ENCODE measurements around the gene DENND4A. TPM values are rescaled to one million over a fixed set of nuclear protein-coding genes. Genes with fewer than 3 reads are reported as not detected.

DENND4A gene
- 5.4 and 7.2 TPM in 2 replicates for total RNA-seq (2014; rRNA removed; shearing (Covaris generic))

DNA sequence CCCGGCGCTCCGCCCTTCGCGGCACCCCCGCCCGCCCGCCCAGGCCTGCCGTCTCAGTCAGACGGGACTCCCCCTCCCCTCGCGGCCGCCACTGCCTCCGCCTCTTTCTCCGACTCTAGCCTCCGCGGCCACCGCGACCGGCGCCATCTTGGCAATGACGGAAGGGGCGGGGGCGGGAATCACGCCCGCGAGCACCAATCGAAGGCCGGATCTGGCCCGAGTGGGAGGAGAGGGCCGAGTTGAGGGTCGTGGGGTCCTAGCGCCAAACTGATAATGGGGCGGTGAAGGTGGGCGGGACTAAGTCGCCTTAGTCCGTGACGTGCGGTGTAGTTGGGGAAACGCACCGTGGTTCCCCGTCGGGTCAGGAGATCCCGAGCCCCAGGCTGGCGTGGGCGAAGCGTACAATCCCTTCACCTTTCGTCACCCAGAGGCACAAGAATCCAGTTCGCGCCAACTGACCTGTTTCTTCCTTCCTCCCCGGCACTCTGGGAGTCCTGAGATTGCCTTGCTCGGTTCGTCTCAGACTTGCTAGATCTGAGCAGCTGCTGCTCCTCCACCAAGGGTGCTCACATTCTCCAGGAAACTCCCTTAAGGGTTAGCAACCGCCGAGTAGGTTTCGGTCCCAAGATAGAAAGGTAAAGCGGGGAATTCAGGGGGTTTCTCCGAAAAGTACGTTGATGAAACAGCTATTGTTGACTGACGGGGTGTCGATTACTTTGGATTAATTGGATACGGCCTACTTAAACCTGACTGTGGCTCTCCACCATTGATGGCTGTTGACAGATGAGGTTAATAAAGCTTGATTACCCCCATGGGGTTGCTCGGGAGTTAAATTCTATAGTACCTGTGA, at the start of gene DENND4A:
Gene DENND4A, minus strand, starts transcription at position 156 of the 850 bp plus-strand sequence. CDS start 35,843 bp downstream, outside the sequence.
- peak; percentile 94 for DNase-seq (ENCODE audit: low spot score)

DNA sequence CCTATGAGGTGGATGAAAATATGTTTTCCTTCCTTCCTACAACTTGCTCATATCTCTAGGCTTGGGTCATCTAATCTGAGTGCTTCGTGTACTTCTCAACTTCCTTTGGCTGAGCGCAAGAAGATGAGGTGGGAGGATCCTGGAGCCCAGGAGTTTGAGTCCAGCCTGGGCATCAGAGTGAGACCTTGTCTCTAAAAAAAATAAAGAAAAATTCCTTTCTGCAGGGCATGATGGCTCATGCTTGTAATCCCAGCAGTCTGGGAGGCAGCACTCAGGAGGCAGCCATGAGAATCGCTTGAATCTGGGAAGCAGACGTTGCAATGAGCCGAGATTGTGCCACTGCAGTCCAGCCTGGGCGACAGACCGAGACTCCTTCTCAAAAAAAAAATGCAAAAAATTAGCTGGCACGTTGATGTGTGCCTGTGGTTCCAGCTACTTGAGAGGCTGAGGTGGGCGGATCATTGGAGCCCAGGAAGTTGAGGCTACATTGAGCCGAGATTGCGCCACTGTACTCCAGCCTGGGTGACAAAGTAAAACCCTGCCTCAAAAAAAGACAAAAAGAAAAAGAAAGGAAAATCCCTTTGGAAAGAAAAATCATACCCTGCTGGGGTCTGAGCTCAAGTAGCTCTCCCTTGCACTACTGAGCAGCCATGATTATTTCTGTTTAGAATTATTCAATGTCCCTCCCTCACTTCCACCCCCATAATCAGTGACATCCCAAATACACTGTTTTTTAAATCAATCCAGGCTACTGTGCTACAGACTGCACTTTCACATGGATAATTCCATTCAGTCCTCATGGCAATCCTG, 49.2 kb upstream of the DENND4A start:
- DNase-seq (ENCODE audit: low spot score): peak; percentile 52

DNA sequence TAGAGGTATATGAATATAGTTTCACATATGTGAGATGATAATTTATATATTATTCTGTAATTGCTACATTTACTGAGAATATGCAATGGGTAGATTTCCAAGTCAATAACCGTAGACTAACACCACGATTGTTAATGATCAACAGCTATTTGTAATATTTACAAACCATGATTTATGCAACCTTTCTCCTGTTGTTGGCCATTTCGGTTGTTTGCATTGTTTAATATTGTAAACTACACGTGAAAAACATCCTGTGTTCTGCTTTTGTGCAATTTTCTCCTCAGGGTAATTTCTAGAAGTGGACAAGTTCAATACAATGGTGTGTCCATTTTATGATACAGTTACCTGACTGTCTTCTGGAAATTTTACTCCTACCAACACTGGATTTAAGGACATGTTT, 47.9 kb upstream of the DENND4A start:
- DNase-seq (ENCODE audit: low spot score): no peak

DNA sequence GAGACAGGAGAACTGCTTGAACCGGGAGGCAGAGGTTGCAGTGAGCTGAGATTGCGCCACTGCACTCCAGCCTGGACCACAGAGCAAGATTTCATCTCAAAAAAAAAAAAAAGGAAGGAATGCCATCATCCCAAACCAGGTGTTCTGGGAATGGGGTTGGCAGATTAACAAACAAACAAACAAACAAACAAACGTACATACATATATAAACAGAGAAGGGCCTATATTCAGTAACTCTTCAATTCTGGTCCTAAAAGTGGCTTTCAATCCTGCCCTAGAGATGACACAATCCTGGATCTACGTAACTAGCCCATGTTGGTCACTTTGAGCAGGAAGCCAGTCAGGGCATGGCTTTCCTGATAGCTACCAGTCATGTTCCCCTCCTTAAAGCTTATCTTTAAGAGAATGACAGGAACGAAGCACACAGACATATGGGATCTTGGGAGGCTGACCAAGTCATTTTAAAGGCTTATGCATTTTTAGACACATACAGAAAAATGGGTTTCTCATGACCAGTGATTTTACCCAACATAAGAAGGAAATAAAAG, 47.3 kb upstream of the DENND4A start:
- no peak for DNase-seq (ENCODE audit: low spot score)

DNA sequence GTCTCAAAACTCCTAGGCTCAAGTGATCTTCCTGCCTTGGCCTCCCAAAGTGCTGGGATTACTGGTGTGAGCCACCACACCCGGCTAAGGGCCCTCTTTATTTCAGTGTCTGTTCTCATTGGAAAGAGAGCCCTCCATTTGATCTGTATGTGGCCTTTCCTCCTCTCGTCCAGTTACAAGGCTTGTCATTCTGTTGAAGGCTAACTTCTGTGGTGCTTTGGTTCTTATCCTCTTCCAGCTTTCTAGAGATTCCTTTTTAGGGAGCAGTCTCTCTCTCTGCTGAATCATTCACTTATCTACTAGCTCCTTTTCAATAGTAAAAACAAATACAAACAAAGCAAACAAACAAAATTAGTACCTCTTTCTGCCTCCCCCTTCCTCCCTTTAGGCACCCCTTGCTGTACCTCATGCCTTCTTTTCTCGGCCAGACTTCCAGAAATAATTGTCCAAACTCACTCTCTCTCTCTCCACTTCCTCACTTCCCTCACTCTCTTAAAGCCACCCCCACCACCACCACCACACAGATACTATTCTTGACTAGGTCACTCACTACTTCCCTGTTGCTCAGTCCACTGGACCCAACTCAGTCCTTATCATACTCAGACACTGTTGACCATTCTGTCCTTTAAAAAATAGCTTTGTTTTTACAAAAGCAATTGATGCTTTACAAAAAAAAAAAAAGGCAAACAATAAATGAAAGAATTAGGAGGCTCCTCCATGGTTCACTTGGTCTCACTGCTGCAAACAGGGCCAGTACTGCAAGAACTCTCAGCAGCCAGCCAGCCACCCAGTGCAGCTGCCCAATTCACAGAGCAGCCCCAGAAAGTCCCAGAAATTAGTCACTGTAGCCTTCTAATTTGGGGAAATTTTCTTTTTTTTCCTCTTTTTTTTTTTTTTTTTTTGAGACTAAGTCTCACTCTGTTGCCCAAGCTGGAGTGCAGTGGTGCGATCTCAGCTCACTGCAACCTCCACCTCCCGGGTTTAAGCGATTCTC, 45.5 kb upstream of the DENND4A start:
- no peak for DNase-seq (ENCODE audit: low spot score)

DNA sequence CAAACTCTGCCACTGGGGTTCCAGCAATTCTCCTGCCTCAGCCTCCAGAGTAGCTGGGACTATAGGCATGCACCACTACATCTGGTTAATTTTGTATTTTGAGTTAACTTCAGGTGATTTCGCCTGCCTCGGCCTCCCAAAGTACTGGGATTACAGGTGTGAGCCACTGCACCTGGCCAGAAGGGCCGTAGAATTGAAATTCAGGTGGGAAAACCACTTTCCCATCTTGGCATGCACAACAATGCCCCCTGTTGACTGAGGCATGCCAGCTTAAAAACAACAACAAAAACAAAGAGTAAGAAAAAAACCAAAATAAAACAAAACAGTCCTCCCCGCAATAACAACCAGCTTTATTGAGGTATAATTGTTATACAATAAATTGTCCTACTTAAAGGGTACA, 44.6 kb upstream of the DENND4A start:
- no peak for DNase-seq (ENCODE audit: low spot score)

DNA sequence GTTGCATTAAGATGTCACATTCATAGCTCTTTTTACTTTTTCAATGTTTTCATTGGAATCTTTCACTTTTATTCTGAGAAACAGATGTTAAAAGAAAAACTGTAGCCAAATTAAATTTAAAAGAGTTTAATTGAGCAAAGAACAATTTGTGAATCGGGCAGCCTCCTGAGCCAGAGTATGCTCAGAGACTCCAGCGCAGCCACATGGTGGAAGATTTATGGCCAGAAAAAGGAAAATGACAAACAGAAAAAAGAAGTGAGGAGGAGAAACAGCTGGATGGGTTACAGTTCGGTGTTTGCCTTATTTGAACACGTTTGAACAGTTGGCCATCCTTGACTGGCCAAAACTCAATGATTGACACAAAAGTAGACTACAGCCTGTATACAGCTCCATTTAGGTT, 43.4 kb upstream of the DENND4A start:
- DNase-seq (ENCODE audit: low spot score): no peak

DNA sequence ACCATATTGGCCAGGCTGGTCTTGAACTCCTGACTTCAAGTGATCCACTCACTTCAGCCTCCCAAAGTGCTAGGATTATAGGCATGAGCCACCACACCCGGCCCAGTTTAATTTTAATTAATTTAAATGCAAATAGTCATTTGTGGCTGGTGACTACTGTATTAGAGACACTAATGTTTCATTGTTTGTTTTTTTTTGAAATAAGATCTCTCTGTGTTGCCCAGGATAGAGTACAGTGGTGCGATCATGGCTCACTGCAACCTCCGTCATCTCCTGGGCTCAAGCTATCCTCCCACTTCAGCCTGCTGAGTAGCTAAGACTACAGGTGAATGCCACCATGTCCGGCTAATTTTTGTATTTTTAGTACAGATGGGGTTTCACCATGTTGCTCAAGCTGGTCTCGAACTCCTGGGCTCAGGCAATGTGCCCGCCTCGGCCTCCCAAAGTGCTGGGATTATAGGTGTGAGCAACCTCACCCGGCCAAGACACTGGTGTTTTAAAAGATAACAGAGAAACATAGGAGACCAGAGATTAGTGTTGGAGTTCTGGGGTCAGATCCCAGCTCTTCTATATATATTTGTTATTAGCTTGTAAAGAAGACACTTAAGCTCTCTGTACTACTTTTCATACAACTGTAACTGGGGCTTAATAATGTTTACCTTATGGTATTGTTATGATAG, 42.6 kb upstream of the DENND4A start:
- no peak for DNase-seq (ENCODE audit: low spot score)

DNA sequence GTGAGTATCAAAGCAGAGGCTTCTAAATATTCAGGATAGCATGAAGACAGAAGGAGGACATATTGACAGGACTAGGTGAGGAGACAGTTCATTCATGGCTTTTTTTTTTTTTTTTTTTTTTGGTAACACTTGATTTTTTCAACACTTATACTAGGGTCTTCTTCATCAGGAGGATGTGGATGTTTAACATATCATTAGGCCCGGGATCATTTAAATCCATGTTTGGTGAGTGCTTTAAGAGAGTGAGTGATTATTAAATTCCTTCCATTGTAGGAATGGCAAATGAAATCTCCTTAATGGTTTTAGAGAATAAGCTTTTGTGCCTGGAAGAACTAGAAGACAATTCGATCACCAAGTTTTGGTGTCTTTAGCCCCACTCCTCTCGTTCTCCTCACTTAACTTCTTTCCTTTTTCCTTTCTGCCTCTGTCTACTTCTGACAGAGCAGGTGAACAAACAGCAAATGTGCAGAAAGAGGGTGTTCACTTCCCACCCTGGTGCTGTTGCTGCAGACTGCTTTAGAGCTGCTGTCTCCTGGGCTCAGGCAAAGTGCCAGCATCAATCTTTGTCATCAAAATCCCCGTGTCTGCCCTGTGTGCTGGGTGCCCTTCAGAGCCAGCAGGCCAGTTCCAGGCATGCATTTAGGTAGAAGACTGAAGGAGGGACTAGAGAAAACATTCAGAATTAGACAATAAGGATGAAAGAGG, 41.6 kb upstream of the DENND4A start:
- DNase-seq (ENCODE audit: low spot score): no peak

DNA sequence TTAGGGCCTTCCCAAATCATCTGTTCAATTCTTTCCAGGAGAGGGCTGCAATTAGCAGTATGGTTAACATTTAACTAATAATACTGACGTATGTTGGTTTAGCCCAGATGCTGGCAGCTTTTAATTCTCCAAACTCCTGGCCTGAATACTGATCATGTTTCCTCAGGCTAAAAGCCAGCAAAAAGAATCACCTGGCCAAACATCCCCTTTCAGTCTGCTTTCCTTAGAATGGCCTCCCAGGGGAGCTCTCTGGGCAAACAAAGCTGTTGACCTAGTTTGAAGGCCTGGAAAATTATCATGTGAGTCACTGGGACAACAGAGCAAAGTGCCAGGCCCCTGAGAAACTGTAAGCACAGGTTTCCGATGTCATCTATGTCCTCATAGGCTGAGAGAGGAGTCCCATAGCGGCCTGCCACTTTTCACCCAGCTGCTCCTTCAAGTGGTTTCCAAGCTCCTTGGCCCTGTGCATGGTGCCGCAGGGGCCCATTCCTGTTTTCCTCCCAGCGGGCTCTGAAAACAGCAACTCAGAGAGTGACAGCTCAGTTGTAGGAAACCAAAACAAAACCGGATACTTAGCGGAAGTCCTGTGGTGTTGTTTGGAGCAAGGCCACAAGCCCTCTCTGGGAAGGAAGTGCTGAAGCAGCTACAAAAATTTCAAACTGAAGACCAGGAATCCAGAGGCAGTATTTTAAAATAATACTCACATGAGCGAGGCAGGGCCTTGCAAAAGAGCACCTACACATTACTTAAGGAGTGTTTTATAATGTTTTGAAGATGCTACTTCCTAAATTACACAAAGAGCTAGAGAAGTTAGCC, 40.7 kb upstream of the DENND4A start:
- peak; percentile 98 for DNase-seq (ENCODE audit: low spot score)

DNA sequence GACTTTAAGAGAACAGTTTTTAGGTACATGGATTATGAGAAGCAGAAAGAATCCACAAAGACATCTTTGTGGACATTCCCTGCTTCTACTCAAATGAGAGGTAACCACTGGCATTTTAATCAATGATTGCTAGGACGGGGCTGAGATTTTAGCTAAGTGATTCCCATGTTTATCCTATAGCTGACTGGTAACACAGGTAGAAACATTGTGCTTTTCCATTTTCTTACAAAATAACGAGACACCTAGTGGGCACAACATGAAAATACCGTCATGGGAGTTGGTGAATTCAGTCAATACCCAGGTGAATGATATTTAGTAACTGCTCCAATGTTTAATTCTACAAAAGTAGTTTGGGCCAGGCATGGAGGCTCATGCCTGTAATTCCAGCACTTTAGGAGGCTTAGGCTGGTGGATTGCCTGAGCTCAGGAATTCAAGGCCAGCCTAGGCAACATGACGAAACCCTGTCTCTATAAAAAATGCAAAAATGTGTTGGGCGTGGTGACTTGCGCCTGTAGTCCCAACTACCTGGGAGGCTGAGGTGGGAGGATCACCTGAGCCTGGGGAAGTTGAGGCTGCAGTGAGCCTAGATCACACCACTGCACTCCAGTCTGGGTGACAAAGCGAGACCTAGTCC, 37.2 kb upstream of the DENND4A start:
- DNase-seq (ENCODE audit: low spot score): peak; percentile 17

DNA sequence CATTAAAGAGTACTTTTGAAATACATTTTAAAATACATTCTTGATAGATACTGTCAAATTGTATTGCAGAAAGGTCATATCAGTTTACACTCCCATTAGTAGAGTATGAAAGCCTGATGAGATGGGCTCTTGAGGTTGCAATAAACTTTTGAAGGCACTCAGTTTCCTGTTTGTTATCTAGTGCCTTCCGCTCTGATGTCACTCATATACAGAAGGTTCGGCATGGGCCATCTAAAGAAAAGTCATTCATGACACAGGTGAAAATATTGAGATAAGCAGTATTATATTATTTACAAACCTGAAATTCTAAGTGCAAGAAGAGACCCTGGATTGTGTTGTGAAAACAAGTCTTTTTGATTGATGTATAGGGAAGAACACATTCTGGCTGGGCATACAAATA, 36.5 kb upstream of the DENND4A start:
- DNase-seq (ENCODE audit: low spot score): no peak

DNA sequence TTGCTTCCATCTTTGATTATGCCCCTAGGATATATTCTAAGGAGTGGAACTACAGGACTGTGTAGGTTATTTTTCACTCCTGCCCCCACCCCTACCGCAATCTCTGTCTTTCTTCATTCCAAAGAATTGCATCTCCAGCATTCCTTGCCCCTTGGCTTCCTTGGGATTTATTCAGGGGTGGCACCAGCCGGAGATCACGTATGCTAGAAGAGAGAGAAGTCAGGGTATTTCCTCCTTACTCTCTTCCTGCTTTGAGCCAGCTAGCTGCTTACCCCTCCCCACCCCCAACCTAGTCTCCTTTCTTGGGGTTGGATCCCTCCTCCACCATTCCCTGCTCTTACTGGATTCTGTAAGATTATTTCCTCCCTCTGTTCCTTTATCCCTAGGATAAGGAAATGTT, 35.0 kb upstream of the DENND4A start:
- DNase-seq (ENCODE audit: low spot score): no peak

DNA sequence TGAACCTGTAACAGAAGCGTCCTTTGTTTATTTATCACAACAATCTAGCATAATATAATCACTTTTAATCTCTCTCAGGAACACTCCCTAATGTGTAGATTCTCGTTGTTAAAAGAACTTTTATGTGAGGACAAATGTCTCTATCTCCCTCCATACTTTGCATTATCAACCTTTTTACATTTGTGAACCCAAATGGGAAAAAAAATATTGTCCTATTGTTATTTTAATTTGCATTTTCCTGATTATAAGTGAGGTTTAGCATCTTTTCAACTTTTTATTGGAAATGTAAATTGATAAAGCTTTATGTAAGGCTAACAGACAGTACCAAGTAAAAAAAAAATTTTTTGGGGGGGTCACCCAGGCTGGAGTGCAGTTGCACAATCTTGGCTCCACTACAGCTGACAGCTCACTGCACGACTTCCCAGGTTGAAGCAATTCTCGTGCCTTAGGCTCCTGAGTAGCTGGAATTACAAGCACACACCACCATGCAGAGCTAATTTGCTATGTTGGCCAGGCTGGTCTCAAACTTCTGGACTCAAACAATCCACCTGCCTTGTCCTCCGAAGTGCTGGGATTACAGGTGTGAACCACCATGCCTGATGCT, 33.0 kb upstream of the DENND4A start:
- DNase-seq (ENCODE audit: low spot score): peak; percentile 27

DNA sequence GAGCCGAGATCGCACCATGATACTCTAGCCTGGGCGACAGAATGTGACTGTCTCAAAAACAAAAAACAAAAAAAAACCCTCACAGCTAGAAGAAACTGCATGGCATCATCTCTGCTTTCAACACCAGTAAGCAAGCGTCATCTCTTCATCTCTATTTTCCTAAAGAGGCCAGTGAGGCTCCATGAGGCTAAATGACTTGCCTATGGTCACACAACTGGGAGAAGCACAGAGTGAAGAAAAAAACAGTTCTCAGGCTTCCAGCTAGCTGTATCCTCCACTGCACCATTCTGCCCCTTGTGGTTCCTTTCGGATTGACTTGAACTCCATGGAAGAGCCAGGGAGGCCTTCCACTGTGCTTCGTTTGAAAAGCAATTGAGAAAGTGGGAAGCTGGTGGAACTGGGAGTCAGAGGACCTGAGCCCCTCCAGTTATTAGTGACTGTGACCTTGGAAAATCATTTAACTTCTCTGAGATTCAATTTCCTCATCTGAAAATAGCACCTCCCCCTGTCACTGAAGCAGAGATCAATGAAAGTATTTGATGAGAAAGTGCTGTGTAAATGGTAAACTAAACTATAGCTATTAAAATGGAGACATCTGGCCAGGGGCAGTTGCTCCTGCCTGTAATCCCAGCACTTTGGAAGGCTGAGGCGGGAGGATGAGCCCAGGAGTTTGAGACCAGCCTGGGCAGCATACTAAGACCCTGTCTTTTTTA, 32.1 kb upstream of the DENND4A start:
- peak; percentile 57 for DNase-seq (ENCODE audit: low spot score)

DNA sequence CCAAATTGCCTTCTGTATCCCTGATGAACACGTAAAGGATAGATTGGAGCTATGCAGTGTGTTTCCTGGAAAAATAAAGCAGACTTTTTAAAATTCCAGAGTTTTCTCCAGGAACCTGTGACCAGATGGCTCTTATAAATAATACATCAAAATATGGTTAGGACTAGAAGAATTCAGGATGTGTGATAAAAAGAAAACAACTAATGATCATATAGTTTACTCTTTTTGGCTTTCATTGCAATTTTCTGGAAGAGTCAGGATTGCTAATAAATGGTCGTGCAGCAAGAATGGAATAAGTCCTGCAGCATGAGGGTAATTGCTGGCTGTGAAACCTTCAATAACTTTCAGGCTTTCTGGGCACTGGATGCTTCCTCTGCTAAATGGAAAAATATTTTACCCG, 30.2 kb upstream of the DENND4A start:
- DNase-seq (ENCODE audit: low spot score): no peak

DNA sequence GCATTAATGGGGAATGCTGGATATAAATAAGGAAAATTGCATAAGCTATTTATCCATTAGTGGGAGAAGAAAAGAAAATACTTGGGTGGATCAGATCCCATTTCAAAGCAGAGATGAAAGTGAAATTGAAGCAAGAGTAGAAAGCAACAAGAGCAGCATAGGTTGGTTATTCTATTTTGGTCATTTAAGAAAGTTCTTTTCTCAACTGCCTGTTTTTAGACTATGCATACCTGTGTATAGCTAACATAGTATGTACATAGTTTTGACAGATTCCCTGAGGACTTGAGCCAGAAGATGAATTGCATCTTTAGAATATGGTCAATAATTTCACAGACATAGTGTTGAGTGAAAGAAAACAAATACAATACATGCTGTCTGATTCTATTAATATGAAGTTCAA, 29.0 kb upstream of the DENND4A start:
- DNase-seq (ENCODE audit: low spot score): no peak

DNA sequence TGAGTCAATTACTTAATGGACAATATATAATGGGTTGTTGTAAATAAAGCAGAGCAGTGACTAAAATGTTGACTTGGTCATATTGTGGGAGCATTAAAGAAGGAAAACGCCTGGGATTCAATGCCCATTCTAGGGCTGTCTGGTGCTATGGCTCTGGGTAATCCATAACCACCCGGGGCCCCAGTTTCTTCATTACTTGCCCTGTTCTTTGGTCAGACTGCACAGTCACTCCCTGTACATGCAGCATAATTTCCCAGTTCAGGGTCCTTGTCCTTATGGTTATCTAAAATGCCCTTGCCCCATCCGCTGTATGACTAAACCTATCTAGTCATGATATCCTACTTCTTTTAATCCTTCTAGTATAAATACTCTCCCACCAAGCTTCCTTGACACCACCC, 27.5 kb upstream of the DENND4A start:
- DNase-seq (ENCODE audit: low spot score): no peak
